Neutrophil (primary cell): ENCODE measurements around the gene LGALS7B.
"Not testable (repeated sequence)": the region's sequence is repeated elsewhere in the genome, so short reads cannot be mapped to it uniquely, and the experiment has no call there.

Experiments used
- H3K27ac ChIP-seq: fragments of 200-600 bp; sonication (generic); 2 replicates; pipeline ENCODE4 v1.5.1; 2016; ENCODE audit warnings: mild to moderate bottlenecking, moderate library complexity
- H3K27me3 ChIP-seq: fragments of 200-600 bp; sonication (generic); 2 replicates; pipeline ENCODE4 v1.6.0; 2016; ENCODE audit warnings: mild to moderate bottlenecking
- H3K36me3 ChIP-seq: fragments of 200-600 bp; sonication (generic); 2 replicates; pipeline ENCODE4 v1.5.1; 2017
- H3K4me1 ChIP-seq, 2 experiments: fragments of 200-600 bp in 1 of 2; sonication (generic) in 1 of 2; 1 replicate in 1 of 2; 2 replicates in 1 of 2; pipeline versions ENCODE4 v1.5.1 to v1.6.1; 2013 to 2016; ENCODE audit warnings: low read depth in 1 of 2, low read length in 1 of 2, mild to moderate bottlenecking in 1 of 2, moderate library complexity in 1 of 2; ENCODE audit not compliant: control insufficient read depth in 1 of 2, insufficient read depth in 1 of 2
- H3K4me3 ChIP-seq, 2 experiments: fragments of 200-600 bp in 1 of 2; sonication (generic) in 1 of 2; 1 replicate in 1 of 2; 2 replicates in 1 of 2; pipeline ENCODE4 v1.5.1; 2013 to 2016; ENCODE audit warnings: low read depth in 1 of 2, low read length in 1 of 2, mild to moderate bottlenecking in 1 of 2, moderate library complexity in 1 of 2
- H3K9me3 ChIP-seq: fragments of 200-600 bp; sonication (generic); 2 replicates; pipeline ENCODE4 v1.5.1; 2016
- CTCF ChIP-seq: fragments of 200-600 bp; sonication (generic); IDR thresholded peaks from 2 replicates; pipeline ENCODE4 v1.5.1; 2016; ENCODE audit warnings: antibody characterized with exemption

LGALS7B gene

GRCh38 chr19:38806371-38806770, 17.4 kb downstream of the LGALS7B start:
- Histone ChIP-seq H3K4me1 (no peaks in the 10 kb centered on the region), H3K27ac (no peak overlapping the region), H3K9me3 (no peaks in the 10 kb centered on the region), H3K36me3 (no peaks in the 10 kb centered on the region), H3K4me3 (no peak overlapping the region), H3K27me3 (no peaks in the 10 kb centered on the region)
- TF ChIP-seq CTCF: no peak

- not testable (repeated sequence) for H3K27me3 ChIP-seq, H3K4me3 ChIP-seq, H3K9me3 ChIP-seq, H3K27ac ChIP-seq, H3K4me1 ChIP-seq, H3K36me3 ChIP-seq
These were observed 18.5 kb downstream of the LGALS7B start for GRCh38 chr19:38807374-38808098.

GRCh38 chr19:38808741-38809140, 19.7 kb downstream of the LGALS7B start:
- Histone ChIP-seq H3K27ac (no peak overlapping the region), H3K36me3 (no peaks in the 10 kb centered on the region), H3K4me1 (no peaks in the 10 kb centered on the region), H3K27me3 (no peaks in the 10 kb centered on the region), H3K9me3 (no peaks in the 10 kb centered on the region), H3K4me3 (no peak overlapping the region)
- no peak for TF ChIP-seq CTCF

- Histone ChIP-seq H3K27me3 (no peaks in the 10 kb centered on the region), H3K4me3 (no peak overlapping the region), H3K4me1 (no peaks in the 10 kb centered on the region), H3K36me3 (peaks cover 2% of the 10 kb centered on the region), H3K27ac (no peak overlapping the region), H3K9me3 (no peaks in the 10 kb centered on the region)
- no peak for TF ChIP-seq CTCF
These were observed 20.7 kb downstream of the LGALS7B start for GRCh38 chr19:38809592-38810252.

GRCh38 chr19:38812009-38812840, 23.2 kb downstream of the LGALS7B start:
- H3K27me3 ChIP-seq: no peaks in the 10 kb centered on the region
- H3K27ac ChIP-seq: no peak overlapping the region
- no peaks in the 10 kb centered on the region for H3K4me1 ChIP-seq
- no peaks in the 10 kb centered on the region for H3K9me3 ChIP-seq
- TF ChIP-seq CTCF: no peak
- peaks cover 27% of the 10 kb centered on the region for H3K36me3 ChIP-seq
- no peak overlapping the region for H3K4me3 ChIP-seq
